ENCODE data around the gene SCO2. TPM values are rescaled to one million over a fixed set of nuclear protein-coding genes. Genes with fewer than 3 reads are reported as not detected.
A peak's percentile ranks its signal among the peaks of the same experiment; 100 is the strongest.

The SCO2 gene
- total RNA-seq, 2 donors from 2014 or later: 4.5 to 11.3 TPM

DNA sequence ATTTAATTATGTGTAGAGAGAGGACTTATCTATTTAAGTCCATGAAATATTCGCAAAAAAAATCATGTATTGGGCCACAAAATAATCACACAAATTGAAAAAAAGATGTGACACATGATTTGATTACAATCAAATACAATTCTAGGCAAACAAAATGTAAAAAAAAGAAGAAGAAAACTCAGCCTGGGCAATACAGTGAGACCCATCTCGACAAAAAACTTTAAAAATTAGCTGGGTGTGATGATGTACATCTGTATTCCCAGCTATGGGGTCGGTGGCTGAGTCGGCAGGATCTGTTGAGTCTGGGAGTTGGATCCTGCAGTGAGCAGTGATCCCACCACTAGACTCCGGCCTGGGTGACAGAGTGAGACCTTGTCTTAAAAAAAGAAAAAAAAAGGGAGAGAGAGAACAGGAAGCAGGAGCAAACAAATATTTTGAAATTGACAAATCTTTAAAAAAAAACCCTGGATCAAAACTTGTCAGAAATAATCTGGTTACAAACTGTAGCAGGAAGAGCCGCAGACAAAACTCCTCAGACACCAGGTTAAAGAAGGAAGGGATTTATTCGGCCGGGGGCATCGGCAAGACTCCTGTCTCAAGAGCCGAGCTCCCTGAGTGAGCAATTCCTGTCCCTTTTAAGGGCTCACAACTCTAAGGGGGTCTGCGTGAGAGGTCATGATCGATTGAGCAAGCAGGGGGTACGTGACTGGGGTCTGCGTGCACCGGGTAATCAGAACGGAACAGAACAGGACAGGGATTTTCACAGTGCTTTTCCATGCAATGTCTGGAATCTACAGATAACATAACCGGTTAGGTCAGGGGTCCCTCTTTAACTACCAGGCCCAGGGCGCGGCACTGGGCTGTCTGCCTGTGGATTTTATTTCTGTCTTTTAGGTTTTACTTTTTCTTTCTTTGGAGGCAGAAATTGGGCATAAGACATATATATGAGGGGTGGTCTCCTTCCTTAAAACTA is 7.7 kb upstream of the SCO2 start:
- H3K27ac Mint-ChIP-seq: peak overlapping the region; percentile 96
- no peak for ATAC-seq
- no peaks in the 10 kb centered on the region for H3K9me3 ChIP-seq (ENCODE audit: control insufficient read depth, low read length, poor library complexity, severe bottlenecking)
- H3K27me3 Mint-ChIP-seq: no peaks in the 10 kb centered on the region
- DNase-seq: no peak
- H3K4me3 Mint-ChIP-seq: peak overlapping the region; percentile 95
- peaks cover 24% of the 10 kb centered on the region for H3K4me1 Mint-ChIP-seq
- peaks cover 2% of the 10 kb centered on the region for H3K36me3 Mint-ChIP-seq (ENCODE audit: low read depth)

- Mint-ChIP-seq H3K4me1 (peaks cover 25% of the 10 kb centered on the region), H3K27ac (peak overlapping the region; percentile 96)
Observed at GRCh38 chr22:50531962-50532674, 6.7 kb upstream of the SCO2 start.

GRCh38 chr22:50531546-50531961 is 6.2 kb upstream of the SCO2 start:
- ATAC-seq (peak; percentile 57), DNase-seq (peak; percentile 44 to 56 (median 46))
- peak overlapping the region; percentile 96 for H3K27ac Mint-ChIP-seq
- no peaks in the 10 kb centered on the region for H3K27me3 Mint-ChIP-seq
- H3K4me1 Mint-ChIP-seq: peaks cover 30% of the 10 kb centered on the region
- H3K36me3 Mint-ChIP-seq (ENCODE audit: low read depth): peaks cover 2% of the 10 kb centered on the region
- peak overlapping the region; percentile 95 for H3K4me3 Mint-ChIP-seq
- no peaks in the 10 kb centered on the region for H3K9me3 ChIP-seq (ENCODE audit: control insufficient read depth, low read length, poor library complexity, severe bottlenecking)

More at GRCh38 chr22:50531962-50532674, 6.7 kb upstream of the SCO2 start:
- no peak for ATAC-seq
- H3K9me3 ChIP-seq (ENCODE audit: control insufficient read depth, low read length, poor library complexity, severe bottlenecking): no peaks in the 10 kb centered on the region
- Mint-ChIP-seq H3K27me3 (no peaks in the 10 kb centered on the region), H3K36me3 (ENCODE audit: low read depth) (peaks cover 2% of the 10 kb centered on the region), H3K4me3 (peak overlapping the region; percentile 95)
- DNase-seq: no peak

DNA sequence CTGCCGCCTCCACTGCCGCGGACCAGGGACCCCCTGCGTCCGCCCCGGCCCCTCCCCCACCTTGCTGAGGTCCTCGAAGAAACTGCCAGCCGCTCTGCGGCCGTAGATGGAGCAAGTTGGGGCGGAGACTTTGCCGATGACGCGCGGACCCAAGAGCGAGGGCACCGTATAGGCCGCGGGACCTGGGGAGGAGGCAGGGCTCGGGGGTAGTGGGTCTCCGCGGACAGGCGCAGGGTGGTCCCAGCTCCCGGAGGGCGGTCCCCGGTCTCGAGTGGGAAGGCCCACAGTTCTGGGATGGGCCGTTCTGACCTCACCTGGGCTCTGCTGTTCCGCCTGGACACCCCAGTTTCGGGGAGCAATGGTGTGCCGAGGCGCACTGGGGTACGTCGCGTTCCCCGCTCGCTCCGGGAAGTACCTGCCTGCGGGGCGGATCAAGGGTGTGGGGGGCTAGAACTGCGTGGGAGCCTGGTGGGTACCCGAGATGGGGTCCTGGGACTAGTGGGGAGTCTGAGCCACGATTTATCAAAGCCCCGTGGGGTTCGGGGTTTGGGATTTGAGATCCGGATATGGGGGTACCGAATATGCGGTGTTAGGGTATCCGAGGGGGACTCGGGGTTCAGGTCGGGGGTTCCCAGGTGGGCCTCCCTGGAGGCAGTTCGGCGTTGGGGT is 5.6 kb upstream of the SCO2 start:
- peak; percentile 60 for ATAC-seq
- Mint-ChIP-seq H3K36me3 (ENCODE audit: low read depth) (peaks cover 2% of the 10 kb centered on the region), H3K27ac (peak overlapping the region; percentile 96)

GRCh38 chr22:50530580-50530876 is 5.1 kb upstream of the SCO2 start:
- no peak for DNase-seq
- H3K36me3 Mint-ChIP-seq (ENCODE audit: low read depth): peaks cover 2% of the 10 kb centered on the region
- H3K4me3 Mint-ChIP-seq: peak overlapping the region; percentile 95
- H3K4me1 Mint-ChIP-seq: peaks cover 30% of the 10 kb centered on the region
- no peaks in the 10 kb centered on the region for H3K9me3 ChIP-seq (ENCODE audit: control insufficient read depth, low read length, poor library complexity, severe bottlenecking)
- no peaks in the 10 kb centered on the region for H3K27me3 Mint-ChIP-seq
- ATAC-seq: no peak
- peak overlapping the region; percentile 96 for H3K27ac Mint-ChIP-seq

More for the DNA sequence above, 5.6 kb upstream of the SCO2 start:
- Mint-ChIP-seq H3K4me1 (peaks cover 30% of the 10 kb centered on the region), H3K27me3 (no peaks in the 10 kb centered on the region), H3K4me3 (peak overlapping the region; percentile 95)
- peak; percentile 60 to 62 (median 61) for DNase-seq
- H3K9me3 ChIP-seq (ENCODE audit: control insufficient read depth, low read length, poor library complexity, severe bottlenecking): no peaks in the 10 kb centered on the region

GRCh38 chr22:50529897-50530579 is 4.6 kb upstream of the SCO2 start, which contains the start of gene TYMP:
Gene TYMP, minus strand, starts transcription at chr22:50530012. Its CDS starts 303 bp downstream, at chr22:50529709.
- Mint-ChIP-seq H3K4me3 (peak within 1 kb of the TSS; percentile 95), H3K27ac (peak within 1 kb of the TSS; percentile 96), H3K36me3 (ENCODE audit: low read depth) (peaks cover 2% of the 10 kb centered on the region), H3K27me3 (no peaks in the 10 kb centered on the region), H3K4me1 (peaks cover 32% of the 10 kb centered on the region)
- ATAC-seq: peak; percentile 4
- DNase-seq: peak; percentile 44 to 71 (median 60)
- H3K9me3 ChIP-seq (ENCODE audit: control insufficient read depth, low read length, poor library complexity, severe bottlenecking): no peaks in the 10 kb centered on the region

GRCh38 chr22:50529416-50529896 is 4.1 kb upstream of the SCO2 start:
- Mint-ChIP-seq H3K27ac (no peak overlapping the region), H3K4me3 (peak overlapping the region; percentile 82), H3K27me3 (no peaks in the 10 kb centered on the region), H3K4me1 (peaks cover 35% of the 10 kb centered on the region), H3K36me3 (ENCODE audit: low read depth) (peaks cover 2% of the 10 kb centered on the region)
- no peaks in the 10 kb centered on the region for H3K9me3 ChIP-seq (ENCODE audit: control insufficient read depth, low read length, poor library complexity, severe bottlenecking)
- no peak for DNase-seq
- ATAC-seq: no peak

DNA sequence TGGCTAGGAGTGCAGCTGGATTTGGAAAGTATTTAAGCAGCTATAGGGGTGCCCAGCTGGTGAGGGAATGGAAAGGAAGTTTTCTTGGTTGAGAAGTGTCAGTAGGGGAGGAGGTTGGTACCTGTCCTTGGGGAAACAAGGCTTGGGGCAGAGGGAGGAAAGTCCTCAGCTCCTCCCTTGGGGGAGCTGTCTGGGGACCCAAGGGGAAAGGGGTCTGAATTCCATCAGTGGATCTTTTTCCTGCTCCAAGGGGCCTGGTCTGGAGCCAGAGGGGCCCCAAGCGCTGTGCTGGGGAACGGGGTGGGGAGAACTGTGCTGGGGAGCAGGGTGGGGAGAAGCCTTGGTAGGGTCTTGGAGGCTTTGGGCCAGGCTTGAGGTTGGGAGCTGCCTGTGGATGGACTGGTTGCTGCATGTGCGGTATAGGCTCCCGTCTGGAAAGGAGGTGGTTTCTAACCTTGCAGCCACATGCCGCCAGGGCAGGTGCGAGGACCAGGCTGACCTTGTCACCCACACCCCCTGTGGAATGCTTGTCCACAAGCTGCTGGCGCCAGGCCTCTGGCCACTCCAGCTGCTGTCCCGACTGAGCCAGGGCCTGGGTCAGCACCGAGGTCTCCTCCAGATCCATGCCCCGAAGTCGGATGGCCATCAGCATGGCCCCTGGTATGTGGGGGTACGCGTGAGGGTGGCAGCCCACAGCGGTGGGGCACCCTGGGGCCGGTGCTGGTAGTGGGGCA is 3.5 kb upstream of the SCO2 start:
- Mint-ChIP-seq H3K4me3 (peak overlapping the region; percentile 82), H3K27me3 (no peaks in the 10 kb centered on the region), H3K27ac (peak overlapping the region; percentile 83), H3K4me1 (peaks cover 32% of the 10 kb centered on the region), H3K36me3 (ENCODE audit: low read depth) (peaks cover 2% of the 10 kb centered on the region)
- ATAC-seq (no peak), DNase-seq (no peak)
- H3K9me3 ChIP-seq (ENCODE audit: control insufficient read depth, low read length, poor library complexity, severe bottlenecking): no peaks in the 10 kb centered on the region

DNA sequence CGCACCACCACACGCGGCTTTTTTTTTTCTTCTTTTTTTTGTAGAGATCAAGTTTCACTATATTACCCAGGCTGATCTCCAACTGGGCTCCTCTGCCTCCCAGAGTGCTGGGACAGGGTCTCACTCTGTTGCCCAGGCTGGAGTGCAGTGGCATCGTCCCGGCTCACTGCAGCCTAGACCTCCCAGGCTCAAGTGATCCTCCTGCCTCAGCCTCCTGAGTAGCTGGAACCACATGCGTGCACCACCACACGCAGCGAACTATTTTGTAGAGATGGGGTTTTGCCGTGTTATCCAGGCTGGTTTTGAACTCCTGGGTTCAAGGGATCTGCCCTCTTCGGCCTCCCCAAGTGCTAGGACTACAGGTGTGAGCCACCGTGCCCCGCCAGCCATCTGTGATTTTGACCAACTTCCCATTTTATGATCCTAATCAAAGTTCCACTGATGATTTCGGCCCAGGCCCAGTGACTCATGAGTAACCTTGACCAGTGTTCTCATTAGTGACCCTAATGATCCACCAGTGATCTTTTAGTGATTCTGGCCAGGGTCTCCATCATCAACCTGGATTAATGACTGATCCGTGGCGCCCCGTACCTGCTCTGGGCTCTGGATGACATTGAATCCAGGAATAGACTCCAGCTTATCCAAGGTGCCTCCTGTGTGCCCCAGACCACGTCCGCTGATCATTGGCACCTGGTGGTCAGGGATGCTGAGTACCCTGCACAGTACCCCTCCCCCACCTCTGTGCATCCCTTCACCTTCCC is 2.7 kb upstream of the SCO2 start:
- Mint-ChIP-seq H3K4me1 (peaks cover 30% of the 10 kb centered on the region), H3K4me3 (peak overlapping the region; percentile 92), H3K27ac (peak overlapping the region; percentile 83), H3K27me3 (no peaks in the 10 kb centered on the region), H3K36me3 (ENCODE audit: low read depth) (peaks cover 2% of the 10 kb centered on the region)
- ATAC-seq (no peak), DNase-seq (no peak)
- no peaks in the 10 kb centered on the region for H3K9me3 ChIP-seq (ENCODE audit: control insufficient read depth, low read length, poor library complexity, severe bottlenecking)

DNA sequence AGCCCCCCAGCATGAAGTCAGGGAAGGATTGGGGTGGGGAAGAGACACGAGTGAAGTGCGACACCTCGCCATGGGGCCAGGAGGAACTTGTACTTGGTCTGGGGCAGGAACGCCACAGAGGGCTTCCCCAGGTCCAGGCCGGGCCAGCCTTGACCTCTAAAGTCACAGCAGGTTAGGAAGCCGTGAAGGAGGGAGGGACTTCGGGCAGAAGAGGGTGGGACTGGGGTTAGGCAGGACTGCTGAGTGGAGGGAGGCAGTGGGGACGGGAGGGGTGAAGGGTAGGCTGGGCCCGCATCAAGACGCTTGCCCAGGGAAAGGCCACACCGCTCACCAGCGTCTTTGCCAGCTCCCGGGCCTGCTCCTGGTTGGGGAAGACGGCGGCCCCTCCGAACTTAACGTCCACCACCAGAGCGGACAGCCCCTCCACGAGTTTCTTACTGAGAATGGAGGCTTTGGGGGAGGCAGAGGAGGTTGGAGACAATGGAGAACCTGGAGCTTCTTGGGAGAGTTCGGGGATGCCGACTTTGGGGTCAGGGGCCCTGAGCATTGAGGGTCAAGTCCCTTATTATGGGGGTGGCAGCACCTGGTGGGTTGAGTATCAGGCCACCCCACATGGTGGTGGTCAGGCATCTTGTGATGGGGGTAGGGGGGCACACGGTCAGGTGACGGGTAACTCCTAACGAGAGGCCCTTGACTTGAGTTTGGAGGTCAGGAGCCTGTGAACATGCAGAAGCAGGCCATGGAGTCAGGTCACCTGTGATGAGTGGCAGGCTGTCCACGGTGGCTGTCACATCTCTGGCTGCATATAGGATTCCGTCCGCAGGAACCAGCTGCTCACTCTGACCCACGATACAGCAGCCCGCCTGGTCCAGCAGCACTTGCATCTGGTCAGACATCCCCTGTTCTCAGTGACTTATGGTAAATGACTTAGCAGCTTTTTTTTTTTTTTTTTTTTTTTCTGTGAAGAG is 1.7 kb upstream of the SCO2 start:
- DNase-seq (no peak), ATAC-seq (no peak)
- peaks cover 2% of the 10 kb centered on the region for H3K36me3 Mint-ChIP-seq (ENCODE audit: low read depth)

More for the DNA sequence above, 1.7 kb upstream of the SCO2 start:
- H3K4me1 Mint-ChIP-seq: peaks cover 26% of the 10 kb centered on the region
- H3K27me3 Mint-ChIP-seq: no peaks in the 10 kb centered on the region
- H3K4me3 Mint-ChIP-seq: peak overlapping the region; percentile 92
- peak overlapping the region; percentile 83 for H3K27ac Mint-ChIP-seq
- H3K9me3 ChIP-seq (ENCODE audit: control insufficient read depth, low read length, poor library complexity, severe bottlenecking): no peaks in the 10 kb centered on the region
